DND-41 (cell line): ENCODE data around the gene MAST4.
A peak's percentile ranks its signal among the peaks of the same experiment; 100 is the strongest.

Source experiments
- ATAC-seq: fragments of 200-7000 bp; cut with Tn5 transposase; 3 replicates; pipeline ENCODE4 v1.9.1; 2021; ENCODE audit warnings: low read depth; ENCODE audit not compliant: insufficient read depth
- DNase-seq: peaks from one replicate; pipeline ENCODE4 v3.0.0-alpha.2; 2020
- H2AFZ ChIP-seq: 2 replicates; pipeline ENCODE4 v1.6.0; 2012; ENCODE audit warnings: low read depth, low read length
- H3K27ac ChIP-seq: 2 replicates; pipeline ENCODE4 v1.5.1; 2012; ENCODE audit warnings: low read length, inconsistent platforms
- H3K27me3 ChIP-seq: fragments of 200-600 bp; sonication (generic); 2 replicates; pipeline ENCODE4 v1.6.0; 2012; ENCODE audit warnings: low read length, mild to moderate bottlenecking, inconsistent platforms; ENCODE audit not compliant: insufficient read depth, poor library complexity
- H3K36me3 ChIP-seq: 2 replicates; pipeline ENCODE4 v1.5.1; 2012; ENCODE audit warnings: low read length, inconsistent platforms; ENCODE audit not compliant: insufficient read depth
- H3K4me1 ChIP-seq: 2 replicates; pipeline ENCODE4 v1.5.1; 2012; ENCODE audit warnings: mild to moderate bottlenecking, low read length; ENCODE audit not compliant: insufficient read depth
- H3K4me2 ChIP-seq: 2 replicates; pipeline ENCODE4 v1.6.0; 2012; ENCODE audit warnings: mild to moderate bottlenecking, moderate library complexity, low read length, inconsistent platforms; ENCODE audit not compliant: insufficient read depth
- H3K4me3 ChIP-seq, 2 experiments: fragments of 200-600 bp in 1 of 2; shearing (Covaris generic) in 1 of 2; 2 replicates each; pipeline ENCODE4 v1.5.1; 2012 to 2016; ENCODE audit warnings: inconsistent platforms in 2 of 2, low read length in 2 of 2, mild to moderate bottlenecking in 2 of 2, low read depth in 1 of 2, moderate library complexity in 1 of 2
- H3K79me2 ChIP-seq: 2 replicates; pipeline ENCODE4 v1.6.0; 2012; ENCODE audit warnings: low read length, inconsistent platforms; ENCODE audit not compliant: insufficient read depth
- H3K9ac ChIP-seq: 2 replicates; pipeline ENCODE4 v1.6.0; 2012; ENCODE audit warnings: low read depth, mild to moderate bottlenecking, inconsistent platforms, low read length, moderate library complexity
- H3K9me3 ChIP-seq: 2 replicates; pipeline ENCODE4 v1.5.1; 2012; ENCODE audit warnings: low read length, moderate library complexity, mild to moderate bottlenecking, inconsistent platforms; ENCODE audit not compliant: insufficient read depth, severe bottlenecking
- H4K20me1 ChIP-seq: 2 replicates; pipeline ENCODE4 v1.6.0; 2012; ENCODE audit warnings: low read length; ENCODE audit not compliant: insufficient read depth
- CTCF ChIP-seq: IDR thresholded peaks from 2 replicates; pipeline ENCODE4 v1.5.1; 2012; ENCODE audit warnings: borderline replicate concordance, low read length, moderate library complexity, mild to moderate bottlenecking; ENCODE audit not compliant: poor library complexity, severe bottlenecking; ENCODE audit errors: extremely low read depth
- EZH2 ChIP-seq: IDR thresholded peaks from 3 replicates; pipeline ENCODE4 v1.6.1; 2012; ENCODE audit warnings: borderline replicate concordance, low read depth, mild to moderate bottlenecking, moderate library complexity, low read length, inconsistent platforms; ENCODE audit not compliant: severe bottlenecking

The MAST4 gene

DNA sequence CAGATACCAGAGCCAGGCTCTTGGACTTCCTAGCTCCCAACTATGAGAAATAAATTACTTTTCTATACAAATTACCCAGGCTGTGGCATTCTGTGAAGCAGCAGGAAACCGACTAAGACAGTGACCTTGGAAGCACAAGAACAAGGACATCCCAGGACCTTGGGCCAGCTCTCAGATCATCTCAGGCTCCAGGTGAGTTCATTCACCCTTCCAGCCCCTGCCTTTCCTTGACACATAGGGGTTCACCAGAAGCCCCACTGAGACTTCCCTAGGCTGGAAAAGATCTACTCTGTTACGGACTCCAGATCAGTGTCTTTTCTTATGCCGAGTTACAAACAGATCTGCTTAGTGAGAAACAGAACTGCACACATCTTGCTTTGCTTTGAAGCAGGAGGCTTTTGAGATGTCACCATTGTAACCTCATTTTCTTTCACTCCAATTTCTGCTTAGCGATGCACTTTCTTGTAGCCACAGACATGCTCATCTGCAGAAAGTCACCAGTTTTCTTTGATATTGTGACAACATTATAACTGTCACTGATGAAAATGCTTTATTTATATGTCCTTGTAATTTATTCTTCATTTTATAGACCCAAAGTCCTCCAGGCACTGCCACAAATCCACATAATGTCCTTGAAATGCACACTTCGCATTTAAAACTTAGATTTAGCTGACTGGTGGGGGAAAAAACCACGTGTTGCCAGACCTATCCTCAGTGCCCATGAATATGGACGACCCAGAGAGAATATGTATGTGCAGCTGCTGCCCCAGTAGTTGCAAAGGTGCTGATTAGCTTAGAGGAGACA is 592.3 kb downstream of the MAST4 start:
- Histone ChIP-seq H3K27me3 (no peaks in the 10 kb centered on the region), H3K4me1 (peaks cover 37% of the 10 kb centered on the region), H3K27ac (peak overlapping the region; percentile 2; the same call in 1 of the 2 replicates), H3K79me2 (no peaks in the 10 kb centered on the region), H3K9me3 (peaks cover 2% of the 10 kb centered on the region), H3K36me3 (no peaks in the 10 kb centered on the region), H3K4me2 (no peak overlapping the region), H3K4me3 (no peak overlapping the region), H4K20me1 (no peaks in the 10 kb centered on the region), H3K9ac (no peak overlapping the region), H2AFZ (no peak overlapping the region)
- DNase-seq: no peak
- TF ChIP-seq EZH2 (no peak), CTCF (no peak)
- peak; percentile 47; the same call in 1 of the 3 replicates for ATAC-seq

DNA sequence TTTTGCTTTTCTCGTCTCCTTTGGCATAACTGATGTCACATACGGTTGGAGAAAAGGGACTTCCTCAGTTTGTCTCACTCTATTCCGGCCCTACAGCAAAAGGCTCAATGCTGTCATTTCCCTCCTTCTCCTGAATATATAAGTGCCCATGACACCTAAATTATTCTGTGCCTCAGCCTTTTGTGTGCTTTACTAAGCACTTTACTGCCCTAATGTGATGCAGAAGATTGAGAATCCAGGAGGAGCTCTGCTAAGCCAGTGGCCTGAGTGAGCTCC is 592.8 kb downstream of the MAST4 start:
- Histone ChIP-seq H3K36me3 (no peaks in the 10 kb centered on the region), H2AFZ (no peak overlapping the region), H3K4me1 (peaks cover 31% of the 10 kb centered on the region), H3K27ac (no peak overlapping the region), H3K9ac (no peak overlapping the region), H3K27me3 (no peaks in the 10 kb centered on the region), H3K4me2 (no peak overlapping the region), H4K20me1 (no peaks in the 10 kb centered on the region), H3K9me3 (peaks cover 2% of the 10 kb centered on the region), H3K79me2 (no peaks in the 10 kb centered on the region), H3K4me3 (no peak overlapping the region)
- no peak for ATAC-seq
- no peak for DNase-seq
- TF ChIP-seq EZH2: no peak
- TF ChIP-seq CTCF: no peak

DNA sequence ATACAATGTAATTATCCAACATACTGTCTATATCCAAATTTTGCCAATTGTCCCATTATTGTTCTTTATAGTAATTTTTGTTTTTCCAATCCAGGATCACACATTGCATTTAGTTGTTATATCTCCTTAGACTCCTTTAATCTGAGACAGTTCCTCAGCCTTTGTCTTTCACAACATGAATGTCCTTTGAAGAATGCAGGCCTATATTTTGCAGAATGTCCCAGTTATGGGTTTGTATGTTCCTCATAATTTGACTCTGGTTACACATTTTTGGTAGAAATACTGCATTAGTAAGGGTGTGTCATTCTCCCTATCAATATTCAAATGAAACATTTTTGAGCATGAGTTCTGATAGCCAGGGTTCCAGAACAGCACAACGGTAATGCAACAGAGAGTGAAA is 593.7 kb downstream of the MAST4 start:
- TF ChIP-seq CTCF: no peak
- no peak for TF ChIP-seq EZH2
- ATAC-seq (no peak), DNase-seq (no peak)
- Histone ChIP-seq H3K27me3 (no peaks in the 10 kb centered on the region), H3K4me2 (no peak overlapping the region), H3K9me3 (peaks cover 2% of the 10 kb centered on the region), H3K27ac (no peak overlapping the region), H3K4me1 (peaks cover 28% of the 10 kb centered on the region), H3K36me3 (no peaks in the 10 kb centered on the region), H3K4me3 (no peak overlapping the region), H4K20me1 (no peaks in the 10 kb centered on the region), H3K9ac (no peak overlapping the region), H3K79me2 (no peaks in the 10 kb centered on the region), H2AFZ (no peak overlapping the region)
